ENCODE measurements around the gene ZCCHC9.

The ZCCHC9 gene

GRCh38 chr5:81315336-81315735, 13.9 kb downstream of the ZCCHC9 start:
- ChIA-PET POLR2A (no interaction called here), CTCF (interaction anchor here (1.5 kb wide), 1 partner anchor 13 kb away, joined by 4 read pairs; no protein-coding TSS in a partner anchor)
- WGBS (ENCODE audit: insufficient coverage): no CpG with 5 or more reads among the region's 1 CpG
- no peaks in the 10 kb centered on the region for H3K27me3 ChIP-seq (replicated peaks in 2 of 5; ENCODE audit: control insufficient read depth in 4 of 5, insufficient read depth in 5 of 5, low read length in 4 of 5)
- no peaks in the 10 kb centered on the region for H3K4me1 ChIP-seq (ENCODE audit: control extremely low read depth in 1 of 4, control insufficient read depth in 4 of 4, insufficient read depth in 4 of 4, low read length in 3 of 4)
- peaks cover 5 to 22% (median 18%) of the 10 kb centered on the region in 4 experiments for H3K36me3 ChIP-seq (ENCODE audit: control insufficient read depth in 4 of 4, insufficient read depth in 4 of 4, low read length in 3 of 4)
- no peak overlapping the region for H3K27ac ChIP-seq (ENCODE audit: insufficient read depth in 1 of 2, low read depth in 1 of 2, low read length in 2 of 2, poor library complexity in 1 of 2, severe bottlenecking in 2 of 2)
- no peaks in the 10 kb centered on the region for H3K9me3 ChIP-seq (ENCODE audit: control extremely low read depth in 1 of 5, control insufficient read depth in 4 of 5, insufficient read depth in 2 of 5, low read depth in 1 of 5, low read length in 4 of 5)
- H3K4me3 ChIP-seq (ENCODE audit: control insufficient read depth in 1 of 7, extremely low read depth in 1 of 7, insufficient read depth in 4 of 7, low read depth in 2 of 7, low read length in 6 of 7): no peak overlapping the region
- no peak for DNase-seq

GRCh38 chr5:81315830-81316229, 14.4 kb downstream of the ZCCHC9 start:
- no peak overlapping the region for H3K27ac ChIP-seq (ENCODE audit: insufficient read depth in 1 of 2, low read depth in 1 of 2, low read length in 2 of 2, poor library complexity in 1 of 2, severe bottlenecking in 2 of 2)
- POLR2A ChIA-PET: no interaction called here
- no peaks in the 10 kb centered on the region for H3K9me3 ChIP-seq (ENCODE audit: control extremely low read depth in 1 of 5, control insufficient read depth in 4 of 5, insufficient read depth in 2 of 5, low read depth in 1 of 5, low read length in 4 of 5)
- no peak for DNase-seq
- CTCF ChIA-PET: interaction anchor here (1.5 kb wide), 1 partner anchor 13 kb away, joined by 4 read pairs; no protein-coding TSS in a partner anchor
- H3K4me1 ChIP-seq (ENCODE audit: control extremely low read depth in 1 of 4, control insufficient read depth in 4 of 4, insufficient read depth in 4 of 4, low read length in 3 of 4): no peaks in the 10 kb centered on the region
- H3K27me3 ChIP-seq (replicated peaks in 2 of 5; ENCODE audit: control insufficient read depth in 4 of 5, insufficient read depth in 5 of 5, low read length in 4 of 5): no peaks in the 10 kb centered on the region
- peaks cover 2 to 21% (median 16%) of the 10 kb centered on the region in 4 experiments for H3K36me3 ChIP-seq (ENCODE audit: control insufficient read depth in 4 of 4, insufficient read depth in 4 of 4, low read length in 3 of 4)
- WGBS (ENCODE audit: insufficient coverage): 86% methylated on average over 1 of the region's 4 CpGs
- no peak overlapping the region for H3K4me3 ChIP-seq (ENCODE audit: control insufficient read depth in 1 of 7, extremely low read depth in 1 of 7, insufficient read depth in 4 of 7, low read depth in 2 of 7, low read length in 6 of 7)

- Histone ChIP-seq H3K9me3 (ENCODE audit: control extremely low read depth in 1 of 5, control insufficient read depth in 4 of 5, insufficient read depth in 2 of 5, low read depth in 1 of 5, low read length in 4 of 5) (no peaks in the 10 kb centered on the region), H3K4me1 (ENCODE audit: control extremely low read depth in 1 of 4, control insufficient read depth in 4 of 4, insufficient read depth in 4 of 4, low read length in 3 of 4) (no peaks in the 10 kb centered on the region), H3K36me3 (ENCODE audit: control insufficient read depth in 4 of 4, insufficient read depth in 4 of 4, low read length in 3 of 4) (peaks cover 2 to 17% (median 12%) of the 10 kb centered on the region in 4 experiments), H3K27me3 (replicated peaks in 2 of 5; ENCODE audit: control insufficient read depth in 4 of 5, insufficient read depth in 5 of 5, low read length in 4 of 5) (no peaks in the 10 kb centered on the region), H3K4me3 (ENCODE audit: control insufficient read depth in 1 of 7, extremely low read depth in 1 of 7, insufficient read depth in 4 of 7, low read depth in 2 of 7, low read length in 6 of 7) (no peak overlapping the region), H3K27ac (ENCODE audit: insufficient read depth in 1 of 2, low read depth in 1 of 2, low read length in 2 of 2, poor library complexity in 1 of 2, severe bottlenecking in 2 of 2) (no peak overlapping the region)
- WGBS (ENCODE audit: insufficient coverage): no CpG with 5 or more reads among the region's 2 CpGs
- POLR2A ChIA-PET: no interaction called here
- DNase-seq: no peak
- CTCF ChIA-PET: no interaction called here
These were observed 15.2 kb downstream of the ZCCHC9 start for GRCh38 chr5:81316571-81316970.

GRCh38 chr5:81317536-81317935, 16.1 kb downstream of the ZCCHC9 start:
- ChIA-PET CTCF (no interaction called here), POLR2A (no interaction called here)
- H3K36me3 ChIP-seq (ENCODE audit: control insufficient read depth in 4 of 4, insufficient read depth in 4 of 4, low read length in 3 of 4): peaks cover 2 to 7% (median 4%) of the 10 kb centered on the region in 4 experiments
- DNase-seq: no peak
- no peak overlapping the region for H3K4me3 ChIP-seq (ENCODE audit: control insufficient read depth in 1 of 7, extremely low read depth in 1 of 7, insufficient read depth in 4 of 7, low read depth in 2 of 7, low read length in 6 of 7)
- no peak overlapping the region for H3K27ac ChIP-seq (ENCODE audit: insufficient read depth in 1 of 2, low read depth in 1 of 2, low read length in 2 of 2, poor library complexity in 1 of 2, severe bottlenecking in 2 of 2)
- H3K4me1 ChIP-seq (ENCODE audit: control extremely low read depth in 1 of 4, control insufficient read depth in 4 of 4, insufficient read depth in 4 of 4, low read length in 3 of 4): no peaks in the 10 kb centered on the region
- no peaks in the 10 kb centered on the region for H3K9me3 ChIP-seq (ENCODE audit: control extremely low read depth in 1 of 5, control insufficient read depth in 4 of 5, insufficient read depth in 2 of 5, low read depth in 1 of 5, low read length in 4 of 5)
- no CpG with 5 or more reads among the region's 2 CpGs for WGBS (ENCODE audit: insufficient coverage)
- H3K27me3 ChIP-seq (replicated peaks in 2 of 5; ENCODE audit: control insufficient read depth in 4 of 5, insufficient read depth in 5 of 5, low read length in 4 of 5): no peaks in the 10 kb centered on the region

GRCh38 chr5:81326554-81326953, 25.2 kb downstream of the ZCCHC9 start:
- Histone ChIP-seq H3K27me3 (replicated peaks in 2 of 5; ENCODE audit: control insufficient read depth in 4 of 5, insufficient read depth in 5 of 5, low read length in 4 of 5) (no peaks in the 10 kb centered on the region), H3K36me3 (ENCODE audit: control insufficient read depth in 4 of 4, insufficient read depth in 4 of 4, low read length in 3 of 4) (no peaks in the 10 kb centered on the region), H3K9me3 (ENCODE audit: control extremely low read depth in 1 of 5, control insufficient read depth in 4 of 5, insufficient read depth in 2 of 5, low read depth in 1 of 5, low read length in 4 of 5) (peaks cover 0 to 3% (median 0%) of the 10 kb centered on the region in 5 experiments), H3K4me3 (ENCODE audit: control insufficient read depth in 1 of 7, extremely low read depth in 1 of 7, insufficient read depth in 4 of 7, low read depth in 2 of 7, low read length in 6 of 7) (no peak overlapping the region), H3K27ac (ENCODE audit: insufficient read depth in 1 of 2, low read depth in 1 of 2, low read length in 2 of 2, poor library complexity in 1 of 2, severe bottlenecking in 2 of 2) (no peak overlapping the region), H3K4me1 (ENCODE audit: control extremely low read depth in 1 of 4, control insufficient read depth in 4 of 4, insufficient read depth in 4 of 4, low read length in 3 of 4) (no peaks in the 10 kb centered on the region)
- no peak for DNase-seq
- CTCF ChIA-PET: no interaction called here
- 100% methylated on average over 2 of the region's 2 CpGs for WGBS (ENCODE audit: insufficient coverage)
- POLR2A ChIA-PET: no interaction called here

- POLR2A ChIA-PET: no interaction called here
- Histone ChIP-seq H3K4me3 (ENCODE audit: control insufficient read depth in 1 of 7, extremely low read depth in 1 of 7, insufficient read depth in 4 of 7, low read depth in 2 of 7, low read length in 6 of 7) (no peak overlapping the region), H3K27ac (ENCODE audit: insufficient read depth in 1 of 2, low read depth in 1 of 2, low read length in 2 of 2, poor library complexity in 1 of 2, severe bottlenecking in 2 of 2) (no peak overlapping the region), H3K36me3 (ENCODE audit: control insufficient read depth in 4 of 4, insufficient read depth in 4 of 4, low read length in 3 of 4) (no peaks in the 10 kb centered on the region), H3K9me3 (ENCODE audit: control extremely low read depth in 1 of 5, control insufficient read depth in 4 of 5, insufficient read depth in 2 of 5, low read depth in 1 of 5, low read length in 4 of 5) (peaks cover 0 to 6% (median 0%) of the 10 kb centered on the region in 5 experiments), H3K27me3 (replicated peaks in 2 of 5; ENCODE audit: control insufficient read depth in 4 of 5, insufficient read depth in 5 of 5, low read length in 4 of 5) (no peaks in the 10 kb centered on the region), H3K4me1 (ENCODE audit: control extremely low read depth in 1 of 4, control insufficient read depth in 4 of 4, insufficient read depth in 4 of 4, low read length in 3 of 4) (no peaks in the 10 kb centered on the region)
- DNase-seq: no peak
- over 99% methylated on average over 9 of the region's 14 CpGs for WGBS (ENCODE audit: insufficient coverage)
- CTCF ChIA-PET: no interaction called here
These were observed 33.1 kb downstream of the ZCCHC9 start for GRCh38 chr5:81334304-81335061.

GRCh38 chr5:81335946-81336345, 34.6 kb downstream of the ZCCHC9 start:
- Histone ChIP-seq H3K27me3 (replicated peaks in 2 of 5; ENCODE audit: control insufficient read depth in 4 of 5, insufficient read depth in 5 of 5, low read length in 4 of 5) (no peaks in the 10 kb centered on the region), H3K4me1 (ENCODE audit: control extremely low read depth in 1 of 4, control insufficient read depth in 4 of 4, insufficient read depth in 4 of 4, low read length in 3 of 4) (no peaks in the 10 kb centered on the region), H3K27ac (ENCODE audit: insufficient read depth in 1 of 2, low read depth in 1 of 2, low read length in 2 of 2, poor library complexity in 1 of 2, severe bottlenecking in 2 of 2) (no peak overlapping the region), H3K36me3 (ENCODE audit: control insufficient read depth in 4 of 4, insufficient read depth in 4 of 4, low read length in 3 of 4) (no peaks in the 10 kb centered on the region), H3K9me3 (ENCODE audit: control extremely low read depth in 1 of 5, control insufficient read depth in 4 of 5, insufficient read depth in 2 of 5, low read depth in 1 of 5, low read length in 4 of 5) (peaks cover 0 to 6% (median 0%) of the 10 kb centered on the region in 5 experiments), H3K4me3 (ENCODE audit: control insufficient read depth in 1 of 7, extremely low read depth in 1 of 7, insufficient read depth in 4 of 7, low read depth in 2 of 7, low read length in 6 of 7) (no peak overlapping the region)
- WGBS (ENCODE audit: insufficient coverage): 100% methylated on average over 1 of the region's 2 CpGs
- POLR2A ChIA-PET: no interaction called here
- no peak for DNase-seq
- CTCF ChIA-PET: no interaction called here

Data from common myeloid progenitor, CD34-positive (primary cell).